ENCODE results near the gene CLDN6.

GRCh38 chr16:3025032-3026002 lies 7.3 kb upstream of the CLDN6 start:
- TF ChIP-seq EZH2 (IDR thresholded peaks at IDR 0.05; ENCODE audit: borderline replicate concordance, low read depth, low read length, poor library complexity, severe bottlenecking) = no peak
- TF ChIP-seq CTCF (conservative IDR thresholded peaks at IDR 0.05; ENCODE audit: low read depth, low read length) = no peak
